Neuron (in vitro differentiated cells): ENCODE results near the gene SF3A1.

Experiments
- H2AFZ ChIP-seq: one replicate; pipeline ENCODE4 v1.6.1; 2013; ENCODE audit warnings: low read depth, mild to moderate bottlenecking, inconsistent platforms, low read length, moderate library complexity
- H3K27me3 ChIP-seq: one replicate; pipeline ENCODE4 v1.6.1; 2013; ENCODE audit warnings: low read length; ENCODE audit not compliant: insufficient read depth
- H3K36me3 ChIP-seq: one replicate; pipeline ENCODE4 v1.6.1; 2013; ENCODE audit warnings: low read length; ENCODE audit not compliant: insufficient read depth
- H3K4me1 ChIP-seq: one replicate; pipeline ENCODE4 v1.6.1; 2013; ENCODE audit warnings: low read length; ENCODE audit not compliant: insufficient read depth
- H3K4me3 ChIP-seq: 2 replicates; pipeline ENCODE4 v1.5.1; 2013; ENCODE audit warnings: mild to moderate bottlenecking, low read length, moderate library complexity
- H3K9me3 ChIP-seq: one replicate; pipeline ENCODE4 v1.6.1; 2013; ENCODE audit warnings: low read length

SF3A1 gene

GRCh38 chr22:30334646-30335045 lies 22.0 kb downstream of the SF3A1 start:
- Histone ChIP-seq H3K4me3 (no peak overlapping the region), H3K27me3 (no peaks in the 10 kb centered on the region), H3K4me1 (no peaks in the 10 kb centered on the region), H3K36me3 (peaks cover 79% of the 10 kb centered on the region), H2AFZ (no peak overlapping the region), H3K9me3 (no peaks in the 10 kb centered on the region)

GRCh38 chr22:30333707-30334087 lies 23.0 kb downstream of the SF3A1 start:
- Histone ChIP-seq H3K36me3 (peaks cover 70% of the 10 kb centered on the region), H3K27me3 (no peaks in the 10 kb centered on the region), H3K4me1 (no peaks in the 10 kb centered on the region), H3K4me3 (no peak overlapping the region), H3K9me3 (no peaks in the 10 kb centered on the region), H2AFZ (no peak overlapping the region)

GRCh38 chr22:30332994-30333706 lies 23.5 kb downstream of the SF3A1 start:
- Histone ChIP-seq H3K4me1 (no peaks in the 10 kb centered on the region), H3K4me3 (no peak overlapping the region), H3K27me3 (no peaks in the 10 kb centered on the region), H3K9me3 (no peaks in the 10 kb centered on the region), H3K36me3 (peaks cover 65% of the 10 kb centered on the region), H2AFZ (no peak overlapping the region)

- H3K4me1 ChIP-seq = no peaks in the 10 kb centered on the region
- no peaks in the 10 kb centered on the region for H3K9me3 ChIP-seq
- peaks cover 61% of the 10 kb centered on the region for H3K36me3 ChIP-seq
- H3K27me3 ChIP-seq = no peaks in the 10 kb centered on the region
- H2AFZ ChIP-seq = no peak overlapping the region
- H3K4me3 ChIP-seq = no peak overlapping the region
These were observed 24.1 kb downstream of the SF3A1 start for GRCh38 chr22:30332551-30332950.

- peaks cover 14% of the 10 kb centered on the region for H3K4me1 ChIP-seq
- H3K9me3 ChIP-seq = no peaks in the 10 kb centered on the region
- H3K4me3 ChIP-seq = no peak overlapping the region
- H2AFZ ChIP-seq = no peak overlapping the region
- H3K27me3 ChIP-seq = no peaks in the 10 kb centered on the region
- peaks cover 21% of the 10 kb centered on the region for H3K36me3 ChIP-seq
These were observed 28.1 kb downstream of the SF3A1 start for GRCh38 chr22:30328466-30329049.

- no peak overlapping the region for H3K4me3 ChIP-seq
- H3K4me1 ChIP-seq = peaks cover 14% of the 10 kb centered on the region
- H2AFZ ChIP-seq = no peak overlapping the region
- H3K27me3 ChIP-seq = no peaks in the 10 kb centered on the region
- H3K36me3 ChIP-seq = peaks cover 15% of the 10 kb centered on the region
- H3K9me3 ChIP-seq = no peaks in the 10 kb centered on the region
These were observed 28.8 kb downstream of the SF3A1 start for GRCh38 chr22:30327864-30328345.

GRCh38 chr22:30326706-30327362 lies 29.9 kb downstream of the SF3A1 start, which contains the start of gene TBC1D10A:
Gene TBC1D10A, minus strand, starts transcription at chr22:30326941. Its CDS starts 60 bp downstream, at chr22:30326881.
- peak within 1 kb of the TSS; percentile 29 for H2AFZ ChIP-seq
- H3K4me1 ChIP-seq = peaks cover 14% of the 10 kb centered on the region
- peaks cover 7% of the 10 kb centered on the region for H3K36me3 ChIP-seq
- H3K27me3 ChIP-seq = no peaks in the 10 kb centered on the region
- H3K9me3 ChIP-seq = no peaks in the 10 kb centered on the region
- peak within 1 kb of the TSS; percentile 95 for H3K4me3 ChIP-seq

- no peaks in the 10 kb centered on the region for H3K27me3 ChIP-seq
- peaks cover 6% of the 10 kb centered on the region for H3K36me3 ChIP-seq
- H3K4me1 ChIP-seq = peaks cover 14% of the 10 kb centered on the region
- H2AFZ ChIP-seq = no peak overlapping the region
- H3K9me3 ChIP-seq = no peaks in the 10 kb centered on the region
- H3K4me3 ChIP-seq = peak overlapping the region; percentile 95
These were observed 30.4 kb downstream of the SF3A1 start for GRCh38 chr22:30326255-30326705.

- Histone ChIP-seq H3K4me3 (peak overlapping the region; percentile 95), H3K4me1 (peaks cover 14% of the 10 kb centered on the region), H3K27me3 (no peaks in the 10 kb centered on the region), H3K9me3 (no peaks in the 10 kb centered on the region), H3K36me3 (peaks cover 4% of the 10 kb centered on the region), H2AFZ (no peak overlapping the region)
These were observed 30.9 kb downstream of the SF3A1 start for GRCh38 chr22:30325724-30326254.

GRCh38 chr22:30325065-30325720 lies 31.5 kb downstream of the SF3A1 start:
- H3K27me3 ChIP-seq = no peaks in the 10 kb centered on the region
- H3K4me3 ChIP-seq = no peak overlapping the region
- H3K9me3 ChIP-seq = no peaks in the 10 kb centered on the region

GRCh38 chr22:30324014-30324730 lies 32.5 kb downstream of the SF3A1 start:
- no peak overlapping the region for H3K4me3 ChIP-seq
- no peaks in the 10 kb centered on the region for H3K27me3 ChIP-seq
- no peaks in the 10 kb centered on the region for H3K9me3 ChIP-seq
- H2AFZ ChIP-seq = no peak overlapping the region
- peaks cover 14% of the 10 kb centered on the region for H3K4me1 ChIP-seq
- H3K36me3 ChIP-seq = no peaks in the 10 kb centered on the region

More at GRCh38 chr22:30325065-30325720, 31.5 kb downstream of the SF3A1 start:
- Histone ChIP-seq H3K4me1 (peaks cover 14% of the 10 kb centered on the region), H3K36me3 (no peaks in the 10 kb centered on the region), H2AFZ (no peak overlapping the region)

- Histone ChIP-seq H2AFZ (no peak overlapping the region), H3K4me1 (peaks cover 14% of the 10 kb centered on the region), H3K4me3 (no peak overlapping the region), H3K9me3 (no peaks in the 10 kb centered on the region), H3K27me3 (no peaks in the 10 kb centered on the region), H3K36me3 (no peaks in the 10 kb centered on the region)
These were observed 33.4 kb downstream of the SF3A1 start for GRCh38 chr22:30323246-30323645.
